GM12891 (cell line): Measurements from ENCODE around the gene LEMD1.
"Not testable (repeated sequence)": the region's sequence is repeated elsewhere in the genome, so short reads cannot be mapped to it uniquely, and the experiment has no call there.

Experiments
- POLR2A ChIP-seq: IDR thresholded peaks from 2 replicates; pipeline ENCODE4 v1.6.1; 2011; ENCODE audit warnings: low read depth, low read length, control low read depth
- POLR2AphosphoS5 ChIP-seq: IDR thresholded peaks from 2 replicates; pipeline ENCODE4 v1.6.1; 2011; ENCODE audit warnings: low read depth, low read length, control low read depth
- TAF1 ChIP-seq: IDR thresholded peaks from 2 replicates; pipeline ENCODE4 v1.6.1; 2011; ENCODE audit warnings: low read depth, low read length, control low read depth

- not testable (repeated sequence) for TF ChIP-seq POLR2A, TAF1, POLR2AphosphoS5
Measured at GRCh38 chr1:205404484-205404883, 17.4 kb downstream of the LEMD1 start.
